Measurements from ENCODE around the gene MCC. TPM values are rescaled to one million over a fixed set of nuclear protein-coding genes. Genes with fewer than 3 reads are reported as not detected.

The MCC gene
- total RNA-seq, 2 donors from 2014 or later, result 164 to 187 TPM

DNA sequence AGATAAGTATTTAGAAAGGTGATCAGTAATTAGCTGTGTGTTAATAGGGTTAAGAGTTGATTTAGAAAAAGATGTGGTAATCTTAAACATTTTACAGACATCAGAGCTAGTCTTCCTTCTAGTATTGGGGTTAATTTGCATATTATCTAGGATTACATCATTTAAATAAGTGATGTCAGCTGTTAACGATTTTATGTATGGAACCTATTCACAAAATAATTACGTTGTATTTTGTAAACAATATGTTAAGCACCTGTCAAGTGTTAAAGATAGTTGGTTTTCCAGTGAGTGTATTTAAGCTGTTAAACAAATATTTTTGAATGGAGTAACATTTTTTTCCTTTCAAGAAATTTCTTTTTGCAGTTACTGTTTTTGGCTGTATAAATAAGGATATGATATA lies 509.4 kb downstream of the MCC start:
- Mint-ChIP-seq H3K27ac (no peak overlapping the region), H3K9me3 (no peaks in the 10 kb centered on the region), H3K4me3 (peak overlapping the region; percentile 94), H3K4me1 (peaks cover 26% of the 10 kb centered on the region), H3K27me3 (ENCODE audit: insufficient read depth) (no peaks in the 10 kb centered on the region), H3K36me3 (ENCODE audit: low read depth) (peaks cover 15% of the 10 kb centered on the region)
- no peak for TF ChIP-seq CTCF (conservative IDR thresholded peaks at IDR 0.05)
- WGBS, 2 experiments (ENCODE audit: insufficient coverage in 1 of 2, insufficient read length in 1 of 2), result 17 to 33% methylated on average over 1 of the region's 2 CpGs
- Histone ChIP-seq H3K4me1 (ENCODE audit: control insufficient read depth, insufficient read depth, low read length) (no peaks in the 10 kb centered on the region), H3K27me3 (ENCODE audit: control insufficient read depth, insufficient read depth, low read length, poor library complexity, severe bottlenecking) (no peaks in the 10 kb centered on the region), H3K27ac (ENCODE audit: low read depth, low read length) (no peak overlapping the region), H3K4me3 (ENCODE audit: low read length) (peak overlapping the region; percentile 98), H3K36me3 (ENCODE audit: control insufficient read depth, insufficient read depth, low read length) (peaks cover 28% of the 10 kb centered on the region), H3K9ac (ENCODE audit: extremely low read depth, low read length, poor library complexity, severe bottlenecking) (peak overlapping the region; percentile 79), H3K9me3 (ENCODE audit: control insufficient read depth, low read length) (no peaks in the 10 kb centered on the region)
- no peak for DNase-seq

- Mint-ChIP-seq H3K27ac (peak overlapping the region; percentile 96), H3K27me3 (ENCODE audit: insufficient read depth) (no peaks in the 10 kb centered on the region), H3K4me1 (peaks cover 22% of the 10 kb centered on the region), H3K36me3 (ENCODE audit: low read depth) (peaks cover 14% of the 10 kb centered on the region), H3K4me3 (peak overlapping the region; percentile 94), H3K9me3 (no peaks in the 10 kb centered on the region)
- 0 to 1% methylated on average over 7 to 15 of the region's 16 CpGs for WGBS, 2 experiments (ENCODE audit: insufficient coverage in 1 of 2, insufficient read length in 1 of 2)
- TF ChIP-seq CTCF (conservative IDR thresholded peaks at IDR 0.05), result no peak
- Histone ChIP-seq H3K27ac (ENCODE audit: low read depth, low read length) (peak overlapping the region; percentile 88), H3K36me3 (ENCODE audit: control insufficient read depth, insufficient read depth, low read length) (peaks cover 15% of the 10 kb centered on the region), H3K9me3 (ENCODE audit: control insufficient read depth, low read length) (no peaks in the 10 kb centered on the region), H3K27me3 (ENCODE audit: control insufficient read depth, insufficient read depth, low read length, poor library complexity, severe bottlenecking) (no peaks in the 10 kb centered on the region), H3K9ac (ENCODE audit: extremely low read depth, low read length, poor library complexity, severe bottlenecking) (peak overlapping the region; percentile 79), H3K4me3 (ENCODE audit: low read length) (peak overlapping the region; percentile 98), H3K4me1 (ENCODE audit: control insufficient read depth, insufficient read depth, low read length) (no peaks in the 10 kb centered on the region)
- DNase-seq, result no peak
Observed at GRCh38 chr5:112977440-112977861, 510.8 kb downstream of the MCC start.

- Histone ChIP-seq H3K27ac (ENCODE audit: low read depth, low read length) (peak within 1 kb of the TSS; percentile 88), H3K36me3 (ENCODE audit: control insufficient read depth, insufficient read depth, low read length) (peaks cover 11% of the 10 kb centered on the region)
- WGBS, 2 experiments (ENCODE audit: insufficient coverage in 1 of 2, insufficient read length in 1 of 2), result 0% methylated on average over 37 to 75 of the region's 75 CpGs
Observed at GRCh38 chr5:112976432-112977309, 511.6 kb downstream of the MCC start, which contains the start of gene DCP2. Gene DCP2, plus strand, starts transcription at chr5:112976798. Its CDS starts 136 bp downstream, at chr5:112976934.

More at GRCh38 chr5:112976432-112977309, 511.6 kb downstream of the MCC start, which contains the start of gene DCP2:
- Histone ChIP-seq H3K4me3 (ENCODE audit: low read length) (peak within 1 kb of the TSS; percentile 98), H3K4me1 (ENCODE audit: control insufficient read depth, insufficient read depth, low read length) (no peaks in the 10 kb centered on the region), H3K9me3 (ENCODE audit: control insufficient read depth, low read length) (no peaks in the 10 kb centered on the region), H3K9ac (ENCODE audit: extremely low read depth, low read length, poor library complexity, severe bottlenecking) (peak within 1 kb of the TSS; percentile 79), H3K27me3 (ENCODE audit: control insufficient read depth, insufficient read depth, low read length, poor library complexity, severe bottlenecking) (no peaks in the 10 kb centered on the region)
- Mint-ChIP-seq H3K36me3 (ENCODE audit: low read depth) (peaks cover 10% of the 10 kb centered on the region), H3K4me1 (peaks cover 17% of the 10 kb centered on the region), H3K4me3 (peak within 1 kb of the TSS; percentile 94), H3K9me3 (no peaks in the 10 kb centered on the region), H3K27ac (peak within 1 kb of the TSS; percentile 97), H3K27me3 (ENCODE audit: insufficient read depth) (no peaks in the 10 kb centered on the region)
- DNase-seq, result peak; percentile 99
- TF ChIP-seq CTCF (conservative IDR thresholded peaks at IDR 0.05), result no peak
